Measurements from ENCODE around the gene MBLAC1.
A peak's percentile ranks its signal among the peaks of the same experiment; 100 is the strongest.

The MBLAC1 gene

DNA sequence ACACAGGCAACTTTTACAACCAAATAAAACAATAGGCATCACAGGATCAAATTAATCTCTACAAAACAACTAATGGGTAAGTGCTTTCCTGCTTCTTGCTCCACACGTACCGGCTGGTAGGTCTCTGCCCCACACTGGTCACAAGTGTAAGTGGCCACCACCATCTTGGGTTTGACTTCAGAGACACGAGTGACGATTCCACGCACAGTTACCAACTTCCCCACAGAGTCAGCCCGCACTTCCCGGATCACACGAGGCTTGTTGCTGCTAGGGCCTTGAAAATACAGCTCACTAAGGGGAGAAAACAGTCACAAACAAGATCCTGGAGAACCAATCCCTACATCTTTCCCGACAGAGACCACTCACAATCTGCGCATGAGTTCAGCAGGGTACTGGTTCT is 27.9 kb upstream of the MBLAC1 start:
- no peak for DNase-seq

DNA sequence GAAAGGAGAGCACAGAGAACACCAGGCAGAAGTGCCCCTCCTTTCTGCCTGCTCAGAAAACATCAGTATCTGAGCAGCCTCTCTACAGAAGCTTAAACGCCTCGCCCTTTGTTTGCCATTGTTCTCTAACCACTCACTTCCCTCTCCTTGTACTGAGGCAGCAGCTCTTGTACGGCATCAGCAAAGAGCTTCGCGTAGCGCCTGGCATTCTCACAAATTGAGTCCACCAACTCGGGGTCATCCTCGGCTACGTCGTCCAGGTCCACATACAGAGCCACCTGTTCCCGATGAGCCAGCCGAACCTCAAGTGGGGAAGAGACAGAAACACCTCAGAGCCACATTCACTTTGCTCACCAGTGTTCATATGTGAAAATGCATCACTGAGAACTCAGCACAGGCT is 27.3 kb upstream of the MBLAC1 start:
- no peak for DNase-seq

- peak; percentile 88 for DNase-seq
Measured at GRCh38 chr7:100100420-100101015, 26.2 kb upstream of the MBLAC1 start.

GRCh38 chr7:100101016-100101862 is 25.5 kb upstream of the MBLAC1 start, which contains the start of the genes AP4M1 and MCM7:
TSS of gene AP4M1 (plus strand) at chr7:100101643. CDS start at chr7:100101715, 72 bp downstream.
TSS of gene MCM7 (minus strand) at chr7:100101397. CDS start at chr7:100101294, 103 bp downstream.
- DNase-seq: peak; percentile 98

GRCh38 chr7:100102950-100103840 is 23.6 kb upstream of the MBLAC1 start:
- no peak for DNase-seq

DNA sequence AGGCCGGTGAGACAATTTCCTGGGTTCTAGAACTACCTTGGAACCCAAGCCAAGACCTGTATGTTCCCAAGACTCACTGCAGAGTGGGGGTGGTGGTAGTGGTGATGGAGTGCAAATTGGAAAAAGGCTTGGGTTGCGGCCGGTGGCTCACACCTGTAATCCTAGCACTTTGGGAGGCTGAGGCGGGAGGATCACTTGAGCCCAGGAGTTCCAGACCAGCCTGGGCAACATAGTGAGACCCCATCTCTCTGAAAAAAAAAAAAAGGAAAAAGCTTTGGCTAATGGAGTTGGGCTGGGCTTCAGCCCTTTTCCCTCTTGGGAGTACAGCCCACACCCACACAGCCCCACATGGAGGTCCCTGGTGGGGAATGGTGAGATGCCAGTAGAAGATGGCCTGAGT is 21.2 kb upstream of the MBLAC1 start:
- no peak for DNase-seq

- DNase-seq: no peak
Measured at GRCh38 chr7:100106633-100107032, 20.1 kb upstream of the MBLAC1 start.

DNA sequence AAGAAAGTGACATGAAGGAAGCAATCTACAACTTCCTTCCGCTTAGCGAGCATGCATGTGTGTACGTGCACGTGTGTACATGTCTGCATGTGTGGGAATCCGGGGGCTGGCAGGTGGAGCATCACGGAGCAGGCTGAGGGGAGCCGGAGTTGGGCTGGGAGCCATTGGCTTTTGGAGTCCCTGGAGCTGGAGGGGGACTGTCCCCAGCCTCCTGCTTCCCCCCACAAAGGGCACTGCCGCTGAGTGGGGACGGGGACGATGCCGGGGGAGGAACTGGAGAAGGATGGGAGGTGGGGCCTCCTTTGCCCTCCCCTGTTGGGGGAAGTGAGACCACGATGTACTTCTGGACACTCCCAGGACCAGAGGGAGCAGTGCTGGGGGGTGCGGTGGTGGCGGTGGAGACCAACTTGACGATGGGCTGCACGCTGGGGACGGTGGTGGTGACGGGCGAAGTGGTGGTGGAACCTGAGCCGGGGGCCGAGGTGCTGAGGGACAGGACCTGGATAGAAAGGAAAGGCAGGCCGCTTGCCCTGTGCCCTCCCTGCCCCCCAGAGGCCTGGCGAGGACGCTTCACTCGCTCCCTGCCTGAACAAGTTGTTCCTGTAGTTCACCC is 19.5 kb upstream of the MBLAC1 start:
- no peak for DNase-seq

DNA sequence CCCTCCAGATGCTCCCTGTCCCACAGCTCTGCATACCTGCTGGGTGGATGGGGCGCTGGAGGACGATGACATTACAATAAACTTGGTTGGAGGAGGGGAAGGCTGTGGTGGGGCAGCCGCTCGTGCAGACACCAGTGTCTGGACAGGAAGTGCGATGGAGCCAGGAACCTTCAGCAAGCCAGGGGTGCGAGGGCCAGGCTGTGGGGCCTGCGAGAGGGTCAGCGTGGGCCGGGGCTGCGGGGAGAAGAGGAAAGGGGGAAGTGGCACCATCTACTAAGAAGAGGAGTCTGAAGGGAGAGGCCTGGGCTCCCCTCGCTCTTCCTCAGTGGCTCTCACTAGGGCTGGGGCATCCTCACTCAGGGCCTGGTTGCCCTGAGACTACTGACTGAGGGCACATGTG is 18.9 kb upstream of the MBLAC1 start:
- no peak for DNase-seq

- DNase-seq: no peak
Measured at GRCh38 chr7:100109521-100110163, 17.1 kb upstream of the MBLAC1 start.

GRCh38 chr7:100111156-100111555 is 15.6 kb upstream of the MBLAC1 start:
- no peak for DNase-seq

GRCh38 chr7:100111914-100112313 is 14.9 kb upstream of the MBLAC1 start:
- DNase-seq: no peak

GRCh38 chr7:100115026-100115425 is 11.7 kb upstream of the MBLAC1 start:
- no peak for DNase-seq

GRCh38 chr7:100118388-100119071 is 8.2 kb upstream of the MBLAC1 start:
- no peak for DNase-seq

GRCh38 chr7:100119072-100119969 is 7.4 kb upstream of the MBLAC1 start, which contains the start of the genes CNPY4 and TAF6:
TSS of gene CNPY4 (plus strand) at chr7:100119634. CDS start at chr7:100119745, 111 bp downstream.
TSS of gene TAF6 (minus strand) at chr7:100119358. CDS start at chr7:100114209, 5,149 bp downstream.
- peak; percentile 97 for DNase-seq

DNA sequence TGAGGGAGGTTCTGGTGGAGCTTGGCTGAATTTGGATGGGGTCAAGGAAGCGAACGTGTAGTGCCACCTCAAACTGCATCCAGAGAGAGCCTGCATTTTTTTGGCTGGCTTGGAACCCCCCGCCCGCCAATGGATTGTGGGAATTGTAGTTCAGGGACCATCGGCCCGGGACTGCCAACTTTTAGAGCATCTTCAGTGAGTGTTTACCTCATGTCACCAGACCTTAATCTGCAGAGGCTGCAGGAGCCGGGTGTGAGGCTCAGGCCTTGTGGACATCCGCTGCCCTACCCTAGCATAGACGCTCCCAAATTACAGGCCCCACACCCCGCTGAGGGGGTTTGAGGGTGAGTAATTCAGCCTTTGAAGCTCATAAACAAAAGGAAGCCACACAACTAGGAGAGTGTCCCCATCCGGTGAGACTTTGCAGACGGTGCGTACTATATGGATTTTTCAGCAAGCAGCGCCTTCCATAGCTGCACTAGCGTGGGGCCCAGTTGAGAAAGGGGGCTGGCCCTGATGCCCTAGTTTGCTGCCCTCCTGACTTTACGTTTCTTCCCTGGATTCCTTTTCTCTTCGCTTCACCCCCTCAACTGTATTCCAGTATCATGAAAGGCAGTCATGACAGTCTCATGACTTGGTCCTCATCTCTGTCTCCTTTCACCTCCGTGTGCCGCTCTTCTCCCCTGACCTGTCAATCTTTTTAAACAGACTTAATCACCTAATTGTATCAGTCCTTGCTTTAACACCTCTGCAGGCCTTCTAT is 6.6 kb upstream of the MBLAC1 start:
- peak; percentile 79 for DNase-seq

DNA sequence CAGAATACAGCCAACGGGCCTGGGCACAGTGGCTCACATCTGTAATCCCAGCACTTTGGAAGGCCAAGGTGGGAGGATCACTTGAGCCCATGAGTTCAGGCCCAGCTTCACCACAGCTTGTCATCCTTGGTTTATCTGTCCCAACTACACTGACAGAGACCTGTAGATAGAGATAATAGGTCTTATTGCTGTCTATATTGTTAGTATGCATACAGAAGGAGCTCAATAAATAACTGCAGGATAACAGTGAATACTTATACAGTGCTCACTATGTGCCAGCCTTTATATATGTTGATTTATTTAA is 6.1 kb upstream of the MBLAC1 start:
- no peak for DNase-seq

DNA sequence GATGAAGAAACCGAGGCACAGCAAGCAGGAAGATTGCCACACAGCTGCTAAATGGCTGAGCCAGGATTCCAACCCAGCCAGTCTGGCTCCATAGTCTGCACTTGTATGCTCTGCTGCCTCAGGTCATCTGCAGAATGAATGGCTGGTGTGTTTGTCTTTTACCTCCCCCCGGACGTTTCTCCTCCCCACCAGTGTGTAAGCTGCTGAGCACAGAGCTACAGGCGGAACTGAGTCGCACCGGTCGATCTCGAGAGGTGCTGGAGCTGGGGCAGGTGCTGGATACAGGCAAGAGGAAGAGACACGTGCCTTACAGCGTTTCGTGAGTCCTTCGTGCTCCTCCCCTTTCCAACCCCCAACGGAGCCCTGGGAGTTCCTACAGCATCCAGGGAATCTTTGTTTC is 4.7 kb upstream of the MBLAC1 start:
- DNase-seq: no peak

GRCh38 chr7:100122568-100122967 is 4.2 kb upstream of the MBLAC1 start:
- no peak for DNase-seq

All from stimulated activated CD8-positive, alpha-beta memory T cell treated with anti-CD3 and anti-CD28 coated beads, Interleukin-4, amount 100 ng/mL, for 48 hours (primary cell).